Measurements from ENCODE around the gene CMC2. TPM values are rescaled to one million over a fixed set of nuclear protein-coding genes. Genes with fewer than 3 reads are reported as not detected.

The CMC2 gene
- total and polyA plus RNA-seq, 10 of the 15 experiments (the other 5 are each of a cell fraction or from before 2014, with no cell fraction given) = 62.8 to 251 (median 157) TPM

- Histone ChIP-seq H3K79me2 (ENCODE audit: control insufficient read depth, insufficient read depth, low read length) (peaks cover 65% of the 10 kb centered on the region), H3K36me3 (ENCODE audit: control insufficient read depth in 2 of 2, insufficient read depth in 2 of 2, low read length in 1 of 2) (peaks cover 6 to 7% of the 10 kb centered on the region in 2 experiments; a peak in 3 of 4 replicates), H3K27me3 (replicated peaks in 1 of 2; ENCODE audit: control insufficient read depth in 2 of 2, insufficient read depth in 2 of 2, low read length in 1 of 2) (no peaks in the 10 kb centered on the region), H3K4me3 (peak overlapping the region; percentile 93), H2AFZ (ENCODE audit: control insufficient read depth, low read depth, low read length) (no peak overlapping the region), H3K4me1 (ENCODE audit: control insufficient read depth, insufficient read depth, low read length) (peaks cover 9% of the 10 kb centered on the region), H4K20me1 (ENCODE audit: control insufficient read depth, insufficient read depth) (no peaks in the 10 kb centered on the region), H3K9ac (ENCODE audit: control insufficient read depth, insufficient read depth, low read length) (peak overlapping the region; percentile 97), H3K27ac (ENCODE audit: control insufficient read depth, insufficient read depth) (peak overlapping the region; percentile 100), H3K4me2 (ENCODE audit: control insufficient read depth, insufficient read depth) (peak overlapping the region; percentile 79), H3K9me3 (replicated peaks; ENCODE audit: control insufficient read depth, insufficient read depth, low read length) (no peaks in the 10 kb centered on the region)
- ATAC-seq (no peak), FAIRE-seq (no peak), DNase-seq (ENCODE audit: low read depth, low spot score) (no peak)
- no TSS peak for BruUV-seq (replicated peaks)
- intact Hi-C loops (cut with micrococcal nuclease; ENCODE audit: unreplicated experiment) (loop anchor here (10.0 kb wide), 3 partner anchors 306 to 1646 kb away; partner anchors contain the start of gene GAN), in situ Hi-C loops (cut with MboI) (no loop called here)
- ChIA-PET SMC1A (ENCODE audit: uncharacterized antibody, unreplicated experiment) (interaction anchor here (0.6 to 1.1 kb wide), 3 partner anchors 10 to 36 kb away, joined by 3 read pairs; no protein-coding TSS in a partner anchor), CTCF (interaction anchor here (1.0 to 1.4 kb wide), 2 partner anchors 15 to 27 kb away, joined by 3 read pairs; partner anchors contain the start of gene ATMIN), RAD21 (ENCODE audit: unreplicated experiment) (no interaction called here), POLR2A (no interaction called here)
- WGBS (ENCODE audit: insufficient coverage, insufficient replicate concordance, low lambda C conversion rate, missing lambda C conversion rate) = 89% methylated on average over 12 of the region's 12 CpGs
- no peak for TF ChIP-seq HSF1 (IDR thresholded peaks at IDR 0.05; ENCODE audit: low read depth, low read length)
- no peak for TF ChIP-seq NR2C2 (IDR thresholded peaks at IDR 0.05; ENCODE audit: borderline replicate concordance, control insufficient read depth, insufficient read length, low read depth)
- no peak for TF ChIP-seq ZNF207 (IDR thresholded peaks at IDR 0.05; ENCODE audit: borderline replicate concordance)
- no peak for TF ChIP-seq CHD4 (IDR thresholded peaks at IDR 0.05)
- TF ChIP-seq GABPA (IDR thresholded peaks at IDR 0.05; ENCODE audit: low read depth) = no peak
- no peak for TF ChIP-seq RB1 (IDR thresholded peaks at IDR 0.05; ENCODE audit: borderline replicate concordance)
- TF ChIP-seq KDM1A (IDR thresholded peaks at IDR 0.05; ENCODE audit: borderline replicate concordance) = no peak
- TF ChIP-seq E2F8 (IDR thresholded peaks at IDR 0.05; ENCODE audit: low read depth, partially characterized antibody) = no peak
Measured at GRCh38 chr16:81008505-81008789, 1.8 kb upstream of the CMC2 start.

Measured in GM12878 (cell line).